Measurements from ENCODE around the gene FANCE.

DNA sequence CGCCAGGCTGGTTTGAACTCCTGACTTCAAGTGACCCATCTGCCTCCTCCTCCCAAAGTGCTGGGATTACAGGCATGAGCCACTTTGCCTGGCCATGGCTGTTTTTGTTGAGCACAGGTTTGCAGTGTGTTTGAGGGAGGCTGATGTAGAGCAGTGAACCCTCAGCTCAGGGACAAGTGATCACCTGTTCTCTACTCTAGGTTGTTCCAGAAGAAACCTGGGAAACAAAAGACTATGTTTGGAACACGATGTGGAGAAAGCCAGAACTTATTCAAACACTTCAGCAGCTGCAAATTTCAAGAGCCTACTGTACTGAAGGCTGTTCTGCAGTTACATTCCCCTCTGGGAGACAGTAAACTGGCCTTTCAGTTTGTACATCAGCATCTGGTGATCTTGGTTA, 55.9 kb downstream of the FANCE start:
- TF ChIP-seq EZH2 (IDR thresholded peaks at IDR 0.05; ENCODE audit: low read depth) (no peak), CTCF (conservative IDR thresholded peaks at IDR 0.05) (no peak)
